Measurements from ENCODE around the gene CD52. TPM values are rescaled to one million over a fixed set of nuclear protein-coding genes. Genes with fewer than 3 reads are reported as not detected.

CD52 gene, protein sequence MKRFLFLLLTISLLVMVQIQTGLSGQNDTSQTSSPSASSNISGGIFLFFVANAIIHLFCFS
- polyA plus RNA-seq (ENCODE audit: insufficient read length), result 2.2 TPM

DNA sequence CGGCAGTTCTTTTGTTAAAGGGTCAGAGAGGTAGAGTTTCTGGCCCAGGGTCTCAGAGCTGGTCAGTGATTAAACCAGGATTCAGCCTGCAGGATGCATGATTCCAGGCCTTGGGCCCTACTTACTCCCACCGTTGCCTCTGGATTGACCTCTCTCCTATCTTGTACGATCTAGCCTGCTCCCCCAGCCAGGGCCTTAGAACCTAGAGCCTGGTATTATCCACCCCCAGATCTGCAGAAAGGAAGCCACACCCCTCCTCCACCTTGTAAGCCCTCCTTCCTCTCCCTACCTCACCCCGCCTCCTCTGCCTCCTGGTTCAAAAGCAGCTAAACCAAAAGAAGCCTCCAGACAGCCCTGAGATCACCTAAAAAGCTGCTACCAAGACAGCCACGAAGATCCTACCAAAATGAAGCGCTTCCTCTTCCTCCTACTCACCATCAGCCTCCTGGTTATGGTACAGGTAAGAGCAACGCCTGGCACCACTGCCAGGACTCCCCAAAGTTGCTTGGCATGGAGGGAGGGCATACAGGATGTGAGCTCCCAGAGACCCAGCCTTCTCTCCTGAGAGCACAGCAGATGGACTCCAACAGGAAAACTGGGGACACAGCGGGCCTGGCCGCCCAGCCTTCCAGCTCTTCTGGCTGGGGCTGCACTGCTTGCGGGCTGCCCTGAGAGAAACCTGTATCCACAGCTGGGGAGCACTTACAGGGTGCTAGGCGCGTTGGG, at the start of gene CD52:
Gene CD52 (plus strand): TSS at position 347 of the 726 bp plus-strand sequence. CDS start 60 bp downstream, at position 407.
- no peak for DNase-seq

DNA sequence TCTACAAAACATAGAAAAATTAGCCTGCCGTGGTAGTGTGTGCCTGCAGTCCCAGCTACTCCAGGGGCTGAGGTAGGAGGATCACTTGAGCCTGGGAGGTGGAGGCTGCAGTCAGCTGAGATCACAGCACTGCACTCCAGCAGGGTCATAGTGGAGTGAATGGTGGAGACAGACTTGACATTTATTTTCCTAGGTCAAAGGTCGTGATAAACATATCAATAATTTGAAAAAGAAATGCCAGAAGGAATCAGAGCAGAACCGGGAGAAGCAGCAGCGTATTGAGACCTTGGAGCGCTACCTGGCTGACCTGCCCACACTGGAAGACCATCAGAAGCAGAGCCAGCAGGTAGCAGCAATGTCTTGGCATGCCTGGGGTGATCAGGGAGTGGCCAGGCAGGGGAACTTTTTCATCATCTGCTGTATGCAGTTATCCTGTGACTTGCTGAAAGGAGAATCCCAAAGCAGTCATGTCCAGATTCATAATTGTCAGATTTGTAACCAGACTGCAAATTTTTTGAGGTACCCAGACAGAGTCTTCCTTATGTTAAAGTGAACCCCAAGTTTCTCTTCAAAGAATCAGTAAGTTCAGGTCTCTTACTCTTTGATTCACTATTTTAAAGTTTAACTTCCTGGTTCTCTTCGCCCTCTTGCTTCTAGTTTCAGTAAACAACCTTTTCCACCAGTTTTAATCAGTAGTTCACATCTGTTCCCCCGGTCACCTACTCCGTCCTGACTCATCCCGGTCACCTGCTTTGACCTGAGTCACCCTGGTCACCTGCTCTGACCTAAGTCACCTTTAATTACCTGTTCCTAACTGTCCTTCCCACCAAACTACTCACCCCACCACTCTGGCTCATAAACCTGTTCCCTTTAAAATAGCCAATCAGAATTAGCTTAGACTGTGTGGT, 49.2 kb upstream of the CD52 start:
- no peak for DNase-seq

DNA sequence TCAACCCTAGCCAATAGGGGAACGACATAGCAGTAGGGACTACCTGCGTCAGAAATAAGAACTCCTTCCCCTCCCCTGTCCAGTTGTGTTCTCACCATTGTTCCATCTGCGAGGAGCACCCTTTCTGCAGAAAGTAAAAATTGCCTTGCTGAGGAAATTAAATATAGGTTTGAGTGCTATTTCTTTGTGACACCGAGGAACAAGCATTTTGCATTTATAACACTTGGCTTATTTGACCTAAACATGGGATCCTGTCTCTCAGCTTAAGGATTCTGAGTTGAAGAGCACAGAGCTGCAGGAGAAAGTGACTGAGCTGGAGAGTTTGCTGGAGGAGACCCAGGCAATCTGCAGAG, 48.6 kb upstream of the CD52 start:
- DNase-seq, result no peak

DNA sequence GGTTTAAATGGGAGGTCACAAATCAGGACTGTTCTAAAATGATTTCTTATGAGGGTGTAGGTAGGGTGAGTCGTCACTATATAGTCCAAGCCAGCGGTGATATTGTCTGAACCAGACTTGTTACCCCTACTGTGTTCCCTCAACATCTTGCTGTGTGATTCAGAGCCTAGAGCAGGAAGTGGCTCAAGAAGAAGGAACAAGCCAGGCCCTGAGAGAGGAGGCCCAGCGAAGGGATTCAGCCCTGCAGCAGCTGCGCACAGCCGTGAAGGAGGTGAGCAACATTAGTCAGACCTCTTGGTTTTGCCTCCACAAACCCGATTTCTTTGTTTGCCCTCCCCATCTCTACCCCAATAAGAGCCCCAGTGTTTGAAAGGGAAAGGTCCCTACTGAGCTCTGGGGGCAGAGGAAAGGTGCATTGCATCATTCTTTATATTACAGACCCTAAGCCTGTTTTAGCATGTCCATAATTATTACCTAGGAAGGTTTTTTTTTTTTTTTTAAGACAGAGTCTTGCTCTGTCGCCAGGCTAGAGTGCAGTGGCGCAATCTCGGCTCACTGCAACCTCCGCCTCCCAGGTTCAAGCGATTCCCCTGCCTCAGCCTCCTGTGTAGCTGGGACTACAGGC, 42.8 kb upstream of the CD52 start:
- DNase-seq, result no peak

DNA sequence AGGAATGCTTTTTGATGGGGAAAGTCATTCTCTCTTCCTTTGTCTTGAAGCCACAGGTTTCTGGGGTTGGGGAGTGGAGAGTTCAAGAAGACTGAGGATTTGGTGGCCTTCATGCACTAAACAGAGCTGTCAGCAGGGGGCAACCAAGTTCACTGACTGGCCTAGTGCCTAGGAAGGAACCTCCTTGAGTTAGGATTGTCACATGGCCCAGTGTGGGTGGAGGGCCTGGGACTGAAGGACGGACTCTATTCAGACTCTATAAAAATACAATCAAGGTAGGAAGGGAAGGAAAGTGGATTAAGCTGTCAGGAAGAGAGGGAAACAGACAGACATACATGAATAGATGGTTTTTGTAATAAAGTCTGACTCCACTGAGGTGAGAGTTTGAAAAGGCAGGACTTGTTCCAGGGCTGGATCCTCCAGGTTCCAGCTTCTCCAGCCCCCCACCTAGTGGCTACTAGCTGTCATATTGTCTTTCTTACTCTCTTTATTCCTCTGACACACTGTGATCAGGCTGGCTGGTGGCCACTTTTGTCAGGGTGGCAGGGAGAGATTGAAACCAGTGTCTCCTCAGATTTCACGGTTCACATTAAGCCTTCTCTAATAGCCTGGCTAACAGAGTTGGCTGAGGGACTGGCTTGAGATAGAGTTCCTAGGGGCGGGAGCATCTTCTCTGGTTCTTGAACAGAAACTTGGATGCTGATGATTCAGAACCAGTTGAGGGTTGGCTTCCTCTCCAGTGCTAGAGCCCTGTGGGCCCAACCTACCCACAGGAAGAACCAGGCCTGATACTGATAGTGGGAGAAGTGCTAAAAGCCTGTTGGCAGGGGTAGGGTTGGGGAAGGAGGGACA, 42.0 kb upstream of the CD52 start:
- DNase-seq, result peak; percentile 87

DNA sequence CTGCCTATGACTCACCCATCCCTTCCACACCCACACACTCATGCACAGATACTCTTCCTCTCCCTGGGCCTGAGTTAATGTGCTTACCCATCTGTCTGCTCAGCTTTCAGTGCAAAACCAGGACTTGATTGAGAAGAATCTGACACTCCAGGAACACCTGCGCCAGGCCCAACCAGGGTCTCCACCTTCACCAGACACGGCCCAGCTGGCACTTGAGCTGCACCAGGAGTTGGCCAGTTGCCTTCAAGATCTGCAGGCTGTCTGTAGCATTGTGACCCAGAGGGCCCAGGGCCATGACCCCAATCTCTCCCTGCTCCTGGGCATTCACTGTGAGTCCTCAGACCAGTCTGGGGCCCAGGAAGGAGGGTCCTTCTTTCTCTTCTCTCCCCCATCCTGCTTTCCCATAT, 41.3 kb upstream of the CD52 start:
- no peak for DNase-seq

DNA sequence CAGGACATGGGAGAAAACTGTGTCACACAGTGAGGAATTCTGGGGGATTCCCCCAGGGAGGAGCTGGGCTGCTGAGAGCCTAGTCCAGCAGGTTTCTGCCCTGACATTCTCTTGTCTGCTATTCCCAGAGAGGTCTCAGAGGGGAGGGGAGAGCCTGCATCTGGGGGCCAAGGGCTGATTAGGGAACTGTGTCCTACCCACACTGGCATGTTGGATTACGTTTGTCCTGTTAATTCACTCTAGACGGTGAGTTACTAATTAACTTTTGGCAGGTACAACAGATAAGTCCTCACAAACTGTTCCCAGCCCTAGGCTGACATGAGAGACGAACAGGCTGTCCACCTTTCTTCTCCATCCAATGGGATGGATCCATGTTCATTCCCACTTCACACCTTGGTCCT, 40.5 kb upstream of the CD52 start:
- no peak for DNase-seq

DNA sequence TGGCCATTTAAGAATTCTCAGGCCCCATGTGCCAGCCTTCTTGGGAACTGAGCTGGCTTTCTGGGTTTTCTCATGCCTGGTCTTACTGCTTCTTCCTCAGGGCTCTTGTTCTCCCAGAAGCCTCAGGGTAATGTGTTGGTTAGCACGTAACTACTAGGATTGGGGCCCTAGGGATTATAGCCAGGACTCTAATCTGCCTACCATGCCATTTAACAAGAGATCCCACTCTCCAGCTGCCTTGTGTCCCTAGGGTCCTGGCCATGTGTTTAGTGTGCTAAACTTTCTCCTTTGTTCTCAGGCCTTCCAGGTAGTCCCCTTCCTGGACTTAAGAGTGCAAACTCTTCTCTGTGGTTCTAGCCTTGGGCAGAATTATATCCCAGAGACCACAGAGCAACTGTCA, 40.0 kb upstream of the CD52 start:
- no peak for DNase-seq

DNA sequence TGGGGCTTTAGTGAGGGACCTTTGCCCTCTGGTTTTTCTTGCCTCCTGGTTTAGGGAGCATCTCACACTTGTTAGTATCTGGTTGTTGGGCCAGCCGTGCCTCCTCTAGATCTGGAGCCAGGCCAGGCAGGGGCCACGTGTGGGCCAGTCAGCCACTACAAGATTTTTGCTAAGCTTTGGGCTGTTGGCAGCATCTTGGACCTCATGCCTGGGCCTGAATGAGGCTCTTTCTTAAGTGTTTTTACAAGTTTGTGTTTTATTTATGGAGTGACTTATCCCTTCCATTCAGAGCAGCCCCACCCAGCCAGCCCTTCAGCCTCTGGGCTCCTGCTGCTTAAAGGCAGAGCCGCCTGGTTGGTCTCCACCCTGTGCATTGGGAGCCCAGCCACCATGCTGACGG, 39.5 kb upstream of the CD52 start:
- DNase-seq, result no peak

DNA sequence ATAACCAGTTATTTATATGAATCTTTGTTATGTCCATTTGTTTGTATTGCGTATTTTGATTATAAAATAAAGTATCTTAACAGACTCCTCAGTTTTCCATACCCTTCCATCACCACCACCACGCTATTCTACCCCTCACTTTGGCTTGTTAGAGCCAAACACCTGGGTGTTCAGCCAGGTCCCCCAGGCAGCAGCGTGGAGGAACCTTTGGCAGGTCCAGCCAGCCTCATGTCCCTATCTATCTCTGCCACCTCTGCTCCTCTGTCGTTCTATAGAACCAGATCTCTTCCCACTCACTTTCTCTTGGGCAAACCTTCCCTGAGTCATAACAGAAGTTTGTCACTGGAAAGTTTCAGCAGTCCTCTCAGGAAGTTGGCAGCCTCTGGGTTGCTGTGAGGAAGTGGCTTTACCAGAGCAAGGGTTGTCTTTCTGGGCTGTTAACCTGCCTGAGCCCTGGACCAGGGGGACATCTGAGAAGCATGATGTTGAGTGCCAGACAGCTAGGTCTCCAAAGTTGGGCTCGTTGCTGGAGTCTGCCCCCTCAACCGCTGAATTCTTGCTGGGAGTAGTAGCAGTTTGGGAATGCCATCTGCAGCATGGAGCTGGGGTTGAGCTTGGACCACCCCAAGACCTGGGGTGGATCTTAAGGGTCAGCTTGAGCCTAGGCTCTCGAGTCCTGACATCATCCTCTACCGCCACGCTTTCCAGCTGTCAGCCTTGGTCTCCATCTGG, 38.9 kb upstream of the CD52 start:
- DNase-seq, result no peak

DNA sequence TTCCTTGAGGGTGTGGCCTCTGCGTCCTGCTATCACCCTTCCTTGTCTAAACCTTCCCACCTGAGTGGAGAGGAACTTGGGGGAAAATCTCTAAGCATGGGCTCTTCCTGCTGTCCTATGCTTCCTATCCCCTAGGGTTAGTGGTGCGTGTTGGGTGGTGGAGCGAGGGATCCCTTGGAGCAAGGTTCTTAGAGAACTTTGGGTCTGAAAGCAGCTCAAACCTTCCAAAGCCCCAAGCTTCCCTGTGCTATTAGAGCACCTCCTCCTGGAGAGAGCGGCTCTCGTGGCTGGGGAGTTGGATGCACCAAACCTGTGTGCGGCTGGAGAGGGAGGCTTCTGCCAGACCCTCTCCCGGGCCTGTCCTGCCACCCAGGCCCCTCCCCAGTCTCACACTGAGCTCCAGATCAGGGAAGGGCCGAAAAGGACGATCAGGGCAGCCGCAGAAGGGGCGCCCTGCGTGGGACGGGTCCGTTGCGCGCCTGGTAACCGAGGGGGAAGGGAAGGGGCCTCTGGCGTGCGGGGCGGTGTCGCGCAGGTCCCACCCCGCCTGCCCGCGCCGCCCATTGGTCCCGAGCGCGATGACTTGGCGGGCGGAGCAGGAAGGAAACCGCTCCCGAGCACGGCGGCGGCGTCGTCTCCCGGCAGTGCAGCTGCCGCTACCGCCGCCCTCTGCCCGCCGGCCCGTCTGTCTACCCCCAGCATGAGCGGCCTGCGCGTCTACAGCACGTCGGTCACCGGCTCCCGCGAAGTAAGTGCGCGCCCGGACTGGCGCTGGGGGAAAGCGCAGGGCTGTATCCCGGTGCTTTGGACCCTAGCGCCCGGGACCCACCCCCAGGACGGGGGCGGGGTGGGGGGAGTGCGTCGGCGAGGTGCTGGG, 38.1 kb upstream of the CD52 start, which contains the start of gene SH3BGRL3:
Gene SH3BGRL3 (plus strand): TSS at position 631 of the 877 bp plus-strand sequence. CDS start 70 bp downstream, at position 701.
- peak; percentile 90 for DNase-seq

DNA sequence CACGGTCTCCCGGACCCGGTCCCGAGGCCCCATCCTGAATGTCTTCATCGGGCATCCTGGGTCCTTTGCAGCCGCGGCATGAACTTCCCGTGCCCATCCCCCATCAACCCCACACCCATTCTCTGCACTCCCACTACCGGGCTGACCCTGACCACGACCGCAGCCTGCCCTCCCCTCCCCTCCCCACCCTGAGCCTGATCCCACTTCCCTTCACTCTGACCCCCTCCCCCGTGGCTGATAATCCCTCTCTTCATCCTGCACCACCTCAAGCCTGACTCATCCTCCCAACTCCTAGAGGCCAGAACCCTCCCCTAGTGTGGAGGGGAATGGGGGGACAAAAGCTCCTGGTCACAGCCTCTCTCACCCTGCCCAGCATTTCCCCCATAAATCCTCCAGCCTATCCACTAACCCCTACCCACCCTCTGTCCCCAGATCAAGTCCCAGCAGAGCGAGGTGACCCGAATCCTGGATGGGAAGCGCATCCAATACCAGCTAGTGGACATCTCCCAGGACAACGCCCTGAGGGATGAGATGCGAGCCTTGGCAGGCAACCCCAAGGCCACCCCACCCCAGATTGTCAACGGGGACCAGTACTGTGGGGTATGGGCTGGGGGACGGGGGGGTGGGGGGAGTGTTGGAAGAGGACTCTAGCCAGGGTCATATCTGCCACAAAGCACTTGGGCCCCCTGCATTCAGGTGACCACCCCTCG, 37.3 kb upstream of the CD52 start:
- DNase-seq, result no peak

DNA sequence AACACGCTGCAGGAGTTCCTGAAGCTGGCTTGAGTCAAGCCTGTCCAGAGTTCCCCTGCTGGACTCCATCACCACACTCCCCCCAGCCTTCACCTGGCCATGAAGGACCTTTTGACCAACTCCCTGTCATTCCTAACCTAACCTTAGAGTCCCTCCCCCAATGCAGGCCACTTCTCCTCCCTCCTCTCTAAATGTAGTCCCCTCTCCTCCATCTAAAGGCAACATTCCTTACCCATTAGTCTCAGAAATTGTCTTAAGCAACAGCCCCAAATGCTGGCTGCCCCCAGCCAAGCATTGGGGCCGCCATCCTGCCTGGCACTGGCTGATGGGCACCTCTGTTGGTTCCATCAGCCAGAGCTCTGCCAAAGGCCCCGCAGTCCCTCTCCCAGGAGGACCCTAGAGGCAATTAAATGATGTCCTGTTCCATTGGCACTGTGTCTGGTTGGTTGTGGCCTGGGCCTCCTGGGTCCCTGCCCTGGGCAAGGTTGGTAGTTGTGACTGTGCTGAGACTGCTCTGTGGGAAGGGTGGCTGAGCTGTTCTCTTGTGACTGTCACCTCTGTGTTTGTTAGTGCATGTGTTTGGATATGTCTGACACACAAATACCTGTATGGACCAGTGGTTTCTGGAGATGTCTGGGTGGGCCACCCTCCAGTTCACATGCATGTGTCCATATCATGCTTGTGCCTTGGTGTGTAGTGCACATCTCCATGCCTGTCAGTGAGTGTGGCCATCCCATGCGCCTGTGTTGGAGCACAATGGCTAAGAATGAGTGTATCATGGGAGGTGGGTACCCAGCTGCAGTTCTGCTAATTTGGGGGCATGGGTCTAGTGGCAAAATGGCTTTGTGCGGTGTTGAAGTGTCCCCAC, 36.4 kb upstream of the CD52 start:
- no peak for DNase-seq

DNA sequence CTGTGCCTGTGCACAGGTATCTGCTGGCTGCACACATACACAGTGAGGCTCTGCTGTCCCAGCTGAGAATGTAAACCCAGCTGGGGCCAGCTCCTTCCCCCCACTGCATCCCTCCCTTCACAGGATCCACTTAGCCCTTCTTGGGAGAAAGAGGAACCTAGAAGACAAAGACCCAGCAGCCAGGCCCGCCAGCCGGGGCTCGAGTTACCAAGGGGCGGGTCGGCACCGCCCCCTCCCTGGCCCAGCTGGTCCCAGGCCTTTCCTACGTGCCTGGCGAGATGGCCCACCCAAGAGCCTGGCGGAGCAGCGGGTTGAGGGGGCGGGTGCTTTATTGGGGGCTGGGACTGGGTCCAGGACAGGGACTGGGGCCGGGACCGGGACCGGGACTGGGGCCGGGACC, 35.8 kb upstream of the CD52 start:
- DNase-seq, result no peak

DNA sequence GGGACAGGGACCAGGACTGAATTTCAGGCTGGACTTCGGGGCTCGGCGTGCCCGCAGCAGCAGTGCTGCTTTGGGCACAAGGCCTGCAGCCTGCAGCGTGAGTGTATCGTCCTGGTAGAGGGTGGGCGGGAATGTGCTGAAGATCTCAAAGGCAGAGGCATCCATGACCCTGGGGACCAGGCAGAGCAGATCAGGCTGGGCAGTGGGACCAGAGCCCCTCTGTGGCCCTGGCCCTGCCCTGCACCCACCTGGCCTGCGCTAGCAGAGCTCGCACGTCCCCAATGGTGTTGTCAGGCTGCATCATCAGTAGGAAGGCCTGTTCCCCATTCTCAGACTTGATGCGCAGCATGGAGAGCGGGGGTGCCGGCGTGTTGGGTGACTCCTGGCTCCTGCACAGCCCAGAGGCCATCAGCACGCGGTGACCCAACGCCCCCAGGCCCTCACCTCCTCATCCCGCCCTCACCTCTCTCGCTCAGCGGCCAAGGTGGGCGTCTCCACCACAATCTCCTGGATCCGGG, 35.3 kb upstream of the CD52 start:
- no peak for DNase-seq

DNA sequence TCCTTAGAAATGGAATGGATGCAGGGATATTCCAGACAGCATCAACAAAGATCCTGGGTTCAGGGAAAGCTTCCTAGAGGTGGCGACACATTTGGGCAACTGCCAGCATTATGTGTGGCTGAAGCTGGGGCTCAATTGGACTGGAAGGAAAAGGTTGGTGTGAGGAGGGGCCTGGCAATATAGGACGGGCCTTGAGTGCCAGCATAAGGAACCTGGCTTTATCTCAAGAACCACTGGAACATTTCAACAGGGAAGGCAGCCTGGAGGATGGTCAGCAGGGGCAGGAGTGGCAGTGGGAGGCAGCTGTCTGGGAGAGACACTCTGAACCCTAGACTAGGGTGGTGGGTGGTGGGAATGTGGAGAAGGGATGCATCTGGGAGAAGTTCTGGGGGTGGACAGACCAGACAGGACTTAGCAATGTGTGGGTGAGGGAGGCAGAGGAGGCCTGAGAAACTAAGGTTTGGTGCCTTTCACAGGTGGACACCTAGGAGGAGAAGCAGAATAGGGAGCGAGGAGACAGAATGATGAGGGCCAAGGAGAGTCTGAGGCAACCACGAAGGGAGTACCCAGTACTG, 34.4 kb upstream of the CD52 start:
- no peak for DNase-seq

DNA sequence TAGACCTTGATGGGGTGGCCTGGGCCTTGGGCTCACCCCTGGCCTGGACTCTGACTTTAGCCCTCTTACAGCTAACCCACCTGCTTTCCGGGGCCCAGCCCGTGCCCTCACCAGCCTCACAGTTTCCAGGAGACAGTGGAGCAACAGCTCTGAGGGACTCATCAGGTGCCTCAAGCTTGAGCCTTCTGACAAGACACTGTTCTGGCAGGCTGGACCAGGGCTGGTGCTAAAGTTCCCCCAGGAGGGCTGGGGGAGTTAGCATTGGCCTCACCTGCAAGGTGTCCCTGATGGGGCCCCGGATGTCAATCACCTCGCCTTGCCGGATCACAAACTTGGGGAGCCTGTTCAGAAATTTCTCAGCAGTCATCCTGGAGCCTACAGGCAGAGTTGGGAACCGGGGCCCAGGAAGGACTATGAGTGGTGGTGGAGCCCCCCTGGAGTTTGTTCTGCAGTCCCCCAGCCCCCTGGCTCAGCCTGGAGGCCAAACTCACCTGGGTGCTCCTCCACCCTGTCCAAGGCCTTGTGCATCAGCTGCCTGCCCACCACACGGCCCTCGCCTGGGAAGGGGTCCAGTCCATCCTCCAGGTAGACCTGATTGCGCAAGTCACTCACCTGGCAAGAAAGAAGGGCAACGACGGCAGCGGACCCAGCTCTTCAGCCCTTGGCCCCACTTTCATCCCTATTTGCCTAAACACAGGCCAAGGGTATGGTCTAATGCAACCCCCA, 33.7 kb upstream of the CD52 start:
- no peak for DNase-seq
